H1 (cell line): ENCODE data around the gene ANXA2R. TPM values are rescaled to one million over a fixed set of nuclear protein-coding genes. Genes with fewer than 3 reads are reported as not detected.
A peak's percentile ranks its signal among the peaks of the same experiment; 100 is the strongest.

ENCODE experiments used
- CTCF ChIA-PET: fragments of 300-600 bp; sonication (Branson Sonifier 250); formaldehyde crosslinking; loops from one replicate; lab custom pipeline; 2021; ENCODE audit not compliant: partially characterized antibody; lab: Charles Lee
- POLR2A ChIA-PET: fragments of 300-600 bp; sonication (Branson Sonifier 250); formaldehyde crosslinking; loops from one replicate; lab custom pipeline; 2021; ENCODE audit warnings: inconsistent platforms; ENCODE audit not compliant: partially characterized antibody; lab: Charles Lee
- DNase-seq, 2 experiments: peaks; one replicate each; pipeline versions ENCODE4 v3.0.0 to v3.0.0-alpha.2; 2010 to 2022; ENCODE audit warnings: low spot score in 2 of 2, low read depth in 1 of 2, mixed read lengths in 1 of 2
- FAIRE-seq: peaks from 2 replicates; lab custom pipeline; 2011; peaks lifted over from hg19 to GRCh38; lab: Jason Lieb, UNC
- H2AFZ ChIP-seq: 2 replicates; pipeline ENCODE4 v1.8.1; 2012; ENCODE audit warnings: low read length, inconsistent platforms
- H2AK5ac ChIP-seq: 2 replicates; pipeline ENCODE4 v1.6.1; 2013; ENCODE audit warnings: low read depth, low read length
- H2BK120ac ChIP-seq: replicated peaks from 2 replicates; pipeline ENCODE3; 2013; ENCODE audit warnings: low read depth, low read length, inconsistent platforms
- H2BK12ac ChIP-seq: 2 replicates; pipeline ENCODE4 v1.6.1; 2013; ENCODE audit warnings: low read depth, low read length
- H2BK15ac ChIP-seq: 2 replicates; pipeline ENCODE4 v1.6.1; 2013; ENCODE audit warnings: low read length
- H2BK20ac ChIP-seq: 2 replicates; pipeline ENCODE4 v1.6.1; 2013; ENCODE audit warnings: low read length
- H2BK5ac ChIP-seq: 2 replicates; pipeline ENCODE4 v1.6.1; 2013; ENCODE audit warnings: low read depth, low read length
- H3K14ac ChIP-seq: 2 replicates; pipeline ENCODE4 v1.6.1; 2013; ENCODE audit warnings: inconsistent platforms; ENCODE audit not compliant: insufficient read length
- H3K18ac ChIP-seq: 2 replicates; pipeline ENCODE4 v1.6.1; 2013; ENCODE audit warnings: low read length; ENCODE audit errors: extremely low read depth
- H3K23ac ChIP-seq: 2 replicates; pipeline ENCODE4 v1.6.1; 2013; ENCODE audit warnings: inconsistent platforms; ENCODE audit not compliant: insufficient read length
- H3K23me2 ChIP-seq: 2 replicates; pipeline ENCODE4 v1.6.1; 2013; ENCODE audit warnings: low read depth, low read length
- H3K27ac ChIP-seq: 2 replicates; pipeline ENCODE4 v1.6.1; 2011; ENCODE audit warnings: low read depth, low read length, inconsistent platforms
- H3K27me3 ChIP-seq, 4 experiments: replicated peaks in 1 of 4; 1 replicate in 1 of 4; 2 replicates in 3 of 4; pipeline versions ENCODE4 v1.6.1 to v1.8.1; 2011 to 2013; ENCODE audit warnings: low read length in 3 of 4, mild to moderate bottlenecking in 3 of 4, inconsistent platforms in 2 of 4, mixed read lengths in 2 of 4, moderate library complexity in 1 of 4; ENCODE audit not compliant: control insufficient read depth in 3 of 4, insufficient read depth in 3 of 4; ENCODE audit errors: extremely low read depth in 1 of 4
- H3K36me3 ChIP-seq, 4 experiments: 2 replicates each; pipeline versions ENCODE4 v1.6.1 to v1.8.1; 2011 to 2013; ENCODE audit warnings: mild to moderate bottlenecking in 4 of 4, low read length in 3 of 4, moderate library complexity in 2 of 4, control low read depth in 1 of 4, inconsistent platforms in 1 of 4; ENCODE audit not compliant: insufficient read depth in 4 of 4, control insufficient read depth in 2 of 4
- H3K4ac ChIP-seq: replicated peaks from 2 replicates; pipeline ENCODE3; 2013; ENCODE audit warnings: low read length, low read depth, mixed read lengths, inconsistent platforms; ENCODE audit not compliant: insufficient read length
- H3K4me1 ChIP-seq, 4 experiments: replicated peaks in 1 of 4; 1 replicate in 1 of 4; 2 replicates in 3 of 4; pipeline versions ENCODE4 v1.6.1 to v1.8.1; 2011 to 2013; ENCODE audit warnings: low read length in 3 of 4, inconsistent platforms in 2 of 4, mixed read lengths in 1 of 4; ENCODE audit not compliant: insufficient read depth in 4 of 4, control insufficient read depth in 3 of 4
- H3K4me2 ChIP-seq, 2 experiments: 2 replicates each; pipeline versions ENCODE4 v1.6.1 to v1.8.1; 2011 to 2013; ENCODE audit warnings: low read depth in 2 of 2, low read length in 2 of 2, control low read depth in 1 of 2, inconsistent platforms in 1 of 2, mild to moderate bottlenecking in 1 of 2; ENCODE audit not compliant: insufficient read depth in 1 of 2
- H3K4me3 ChIP-seq, 4 experiments: fragments of 200-600, 300-600 bp in 1 of 4; sonication (generic), shearing (Covaris generic), sonication (Bioruptor Twin) in 1 of 4; 2 replicates each; pipeline versions ENCODE4 v1.5.1 to v1.8.1; 2011 to 2016; ENCODE audit warnings: low read length in 4 of 4, low read depth in 3 of 4, control low read depth in 2 of 4, inconsistent platforms in 2 of 4, mild to moderate bottlenecking in 2 of 4, mixed read lengths in 1 of 4, moderate library complexity in 1 of 4; ENCODE audit not compliant: insufficient read depth in 2 of 4; ENCODE audit errors: extremely low read depth in 1 of 4
- H3K56ac ChIP-seq: replicated peaks from 2 replicates; pipeline ENCODE3; 2013; ENCODE audit warnings: low read depth, mild to moderate bottlenecking, mixed read lengths, low read length, inconsistent platforms; ENCODE audit not compliant: insufficient read length
- H3K79me1 ChIP-seq: 2 replicates; pipeline ENCODE4 v1.6.1; 2013; ENCODE audit warnings: low read depth, low read length, control low read depth
- H3K79me2 ChIP-seq, 2 experiments: 2 replicates each; pipeline versions ENCODE4 v1.6.1 to v1.8.1; 2012 to 2013; ENCODE audit warnings: low read length in 2 of 2, mild to moderate bottlenecking in 2 of 2, inconsistent platforms in 1 of 2; ENCODE audit not compliant: insufficient read depth in 2 of 2, control insufficient read depth in 1 of 2
- H3K9ac ChIP-seq, 4 experiments: replicated peaks in 1 of 4; 1 replicate in 1 of 4; 2 replicates in 3 of 4; pipeline versions ENCODE4 v1.6.1 to v1.8.1; 2011 to 2013; ENCODE audit warnings: low read depth in 3 of 4, low read length in 3 of 4, control low read depth in 2 of 4, mild to moderate bottlenecking in 2 of 4, moderate library complexity in 2 of 4, inconsistent platforms in 1 of 4; ENCODE audit errors: extremely low read depth in 1 of 4
- H3K9me3 ChIP-seq, 2 experiments: 2 replicates each; pipeline versions ENCODE4 v1.6.1 to v1.8.1; 2012 to 2013; ENCODE audit warnings: mild to moderate bottlenecking in 2 of 2, moderate library complexity in 2 of 2, control low read depth in 1 of 2, inconsistent platforms in 1 of 2, low read depth in 1 of 2, low read length in 1 of 2, mixed read lengths in 1 of 2; ENCODE audit not compliant: insufficient read depth in 2 of 2
- H4K20me1 ChIP-seq, 2 experiments: replicated peaks in 1 of 2; 2 replicates each; pipeline versions ENCODE3 to v1.8.1; 2011 to 2013; ENCODE audit warnings: inconsistent platforms in 2 of 2, low read length in 2 of 2, mild to moderate bottlenecking in 1 of 2; ENCODE audit not compliant: insufficient read depth in 2 of 2, control insufficient read depth in 1 of 2
- H4K5ac ChIP-seq: 2 replicates; pipeline ENCODE4 v1.6.1; 2013; ENCODE audit warnings: low read length, low read depth, mixed read lengths, inconsistent platforms; ENCODE audit not compliant: insufficient read length
- H4K8ac ChIP-seq: 2 replicates; pipeline ENCODE4 v1.8.0; 2013; ENCODE audit warnings: mild to moderate bottlenecking, moderate library complexity, low read length, inconsistent platforms; ENCODE audit not compliant: insufficient read depth; ENCODE audit errors: extremely low read depth
- H4K91ac ChIP-seq: replicated peaks from 2 replicates; pipeline ENCODE3; 2013; ENCODE audit warnings: low read length, mixed read lengths, inconsistent platforms; ENCODE audit not compliant: insufficient read length
- CBX8 ChIP-seq: fragments of 300-800, 300-1000 bp; sonication (generic); IDR thresholded peaks from 2 replicates; pipeline ENCODE4 v1.7.1; 2016; ENCODE audit warnings: low read depth, low read length, borderline replicate concordance
- CREB1 ChIP-seq: IDR thresholded peaks from 2 replicates; pipeline ENCODE4 v1.6.1; 2012; ENCODE audit warnings: inconsistent platforms
- EP300 ChIP-seq, 2 experiments: IDR thresholded peaks; 1 replicate in 1 of 2; 2 replicates in 1 of 2; pipeline ENCODE4 v1.6.1; 2011 to 2012; ENCODE audit warnings: low read depth in 2 of 2, low read length in 2 of 2, mild to moderate bottlenecking in 2 of 2, borderline replicate concordance in 1 of 2, inconsistent platforms in 1 of 2, moderate library complexity in 1 of 2
- EZH2 ChIP-seq: fragments of 200-600 bp; sonication (generic); IDR thresholded peaks from 2 replicates; pipeline ENCODE4 v1.7.1; 2012; ENCODE audit warnings: low read depth, mild to moderate bottlenecking, moderate library complexity, low read length, inconsistent platforms; ENCODE audit not compliant: severe bottlenecking
- HDAC6 ChIP-seq: IDR thresholded peaks from one replicate; pipeline ENCODE4 v1.7.1; 2012; ENCODE audit warnings: low read depth, mild to moderate bottlenecking, inconsistent platforms, low read length, moderate library complexity
- JUN ChIP-seq: IDR thresholded peaks from 2 replicates; pipeline ENCODE4 v1.6.1; 2011; ENCODE audit warnings: low read depth, mild to moderate bottlenecking, improper control_type of control experiment, low read length
- MAX ChIP-seq: IDR thresholded peaks from 2 replicates; pipeline ENCODE4 v1.6.1; 2012; ENCODE audit warnings: inconsistent platforms
- SP1 ChIP-seq: IDR thresholded peaks from 2 replicates; pipeline ENCODE4 v1.6.1; 2011; ENCODE audit warnings: low read depth, low read length
- SP2 ChIP-seq: IDR thresholded peaks from 2 replicates; pipeline ENCODE4 v1.6.1; 2012; ENCODE audit warnings: mild to moderate bottlenecking, low read length, inconsistent platforms
- SUZ12 ChIP-seq: fragments of 200-600 bp; sonication (generic); IDR thresholded peaks from 2 replicates; pipeline ENCODE4 v1.6.1; 2012; ENCODE audit warnings: mild to moderate bottlenecking, inconsistent platforms, low read length, moderate library complexity, mixed read lengths
- TAF1 ChIP-seq: IDR thresholded peaks from 2 replicates; pipeline ENCODE4 v1.6.1; 2011; ENCODE audit warnings: mild to moderate bottlenecking, low read depth, low read length
- TBP ChIP-seq: IDR thresholded peaks from 2 replicates; pipeline ENCODE4 v1.6.1; 2011; ENCODE audit warnings: low read depth, low read length, improper control_type of control experiment
- WGBS, 2 experiments: shearing (Covaris generic) in 1 of 2; methylation state at CpG; one replicate each; pipeline versions ENCODE4 v1.1.6 to v1.1.7; 2013 to 2015; ENCODE audit warnings: low lambda C conversion rate in 2 of 2, mixed read lengths in 2 of 2, inconsistent platforms in 1 of 2, low coverage in 1 of 2, missing lambda C conversion rate in 1 of 2; ENCODE audit not compliant: insufficient replicate concordance in 2 of 2, insufficient coverage in 1 of 2, insufficient read length in 1 of 2; ENCODE audit errors: extremely low coverage in 1 of 2, missing lambda C conversion rate in 1 of 2; 5-methylcytosine and 5-hydroxymethylcytosine counted together
- polyA plus RNA-seq, 7 experiments: library from polyadenylated mRNA; depleted of rRNA in 3 of 7; stranded (reverse) in 5 of 7; unstranded in 2 of 7; fragments of >200 nt in 5 of 7; fragments of 200-250 nt in 2 of 7; gene quantifications; 1 replicate in 5 of 7; 2 replicates in 1 of 7; 4 replicates in 1 of 7; pipeline versions ENCODE4 v1.2.1 to v1.2.3, GENCODE V29; 2011 to 2013; ENCODE audit warnings: missing spikeins in 2 of 7, mixed read lengths in 2 of 7
- total RNA-seq: library from RNA; stranded (reverse); fragmentation: NEBNext Ultra II Directional; extraction: Animal tissue kit (Norgen Biotek cat#: 25700); gene quantifications from 2 replicates; pipeline ENCODE4 v1.2.1, GENCODE V29; 2021

The ANXA2R gene
- total and polyA plus RNA-seq, 2 of the 8 experiments (the other 6 are each of a cell fraction or from before 2014, with no cell fraction given), result 0.08 to 0.17 TPM

- Histone ChIP-seq H4K5ac (no peak overlapping the region), H3K4me3 (no peak overlapping the region), H3K27me3 (peaks cover 87 to 99% (median 93%) of the 10 kb centered on the region in 4 experiments), H2AK5ac (no peak overlapping the region), H2BK120ac (no peak overlapping the region), H2BK5ac (no peak overlapping the region), H3K36me3 (no peaks in the 10 kb centered on the region; a peak in 1 of 8 replicates), H2BK20ac (no peak overlapping the region), H3K9ac (no peak overlapping the region), H3K56ac (no peak overlapping the region), H3K23me2 (no peaks in the 10 kb centered on the region; the same call in 1 of the 2 replicates), H4K8ac (no peak overlapping the region), H3K9me3 (no peaks in the 10 kb centered on the region; a peak in 1 of 4 replicates), H2BK12ac (peak overlapping the region; percentile 30; the same call in 1 of the 2 replicates), H3K4ac (no peak overlapping the region), H4K91ac (no peak overlapping the region), H4K20me1 (peaks cover 29 to 50% of the 10 kb centered on the region in 2 experiments), H3K79me1 (no peaks in the 10 kb centered on the region; the same call in 1 of the 2 replicates), H3K4me2 (peak overlapping the region in 1 of 2 experiments; percentile 28; a peak in 3 of 4 replicates), H3K79me2 (no peaks in the 10 kb centered on the region), H2AFZ (no peak overlapping the region), H3K14ac (no peak overlapping the region), H3K4me1 (peaks cover 3 to 31% (median 17%) of the 10 kb centered on the region in 4 experiments), H3K27ac (no peak overlapping the region), H2BK15ac (no peak overlapping the region), H3K18ac (no peak overlapping the region), H3K23ac (no peak overlapping the region)
- ChIA-PET CTCF (interaction anchor here (0.7 to 4.3 kb wide), 15 partner anchors 14 to 129 kb away, joined by 3 to 25 read pairs (median 5); no protein-coding TSS in a partner anchor), POLR2A (interaction anchor here (0.8 to 3.2 kb wide), 5 partner anchors 16 to 30 kb away, joined by 3 to 9 read pairs (median 4); no protein-coding TSS in a partner anchor)
- FAIRE-seq, result no peak
- WGBS, 2 experiments, result 26% methylated on average over 24 of the region's 24 CpGs; no CpG with 5 or more reads in 1 of the 2 experiments
- DNase-seq, result no peak
- TF ChIP-seq MAX (no peak), TBP (no peak), EZH2 (peak; percentile 84), SP2 (no peak), TAF1 (no peak), SP1 (no peak), CBX8 (peak; percentile 36; the same call in 1 of the 2 replicates), SUZ12 (peak; percentile 89), HDAC6 (no peak), EP300 (IDR thresholded peaks at IDR 0.05; ENCODE audit: borderline replicate concordance in 1 of 2, low read depth in 2 of 2, low read length in 2 of 2) (no peak), CREB1 (no peak), JUN (no peak)
These were observed 2.3 kb downstream of the ANXA2R start for GRCh38 chr5:43037636-43038495.
